ENCODE data around the gene CHMP4B. TPM values are rescaled to one million over a fixed set of nuclear protein-coding genes. Genes with fewer than 3 reads are reported as not detected.

CHMP4B gene
- total and polyA plus RNA-seq, 2 experiments from 2014 or later = 5.5 to 48.2 TPM

DNA sequence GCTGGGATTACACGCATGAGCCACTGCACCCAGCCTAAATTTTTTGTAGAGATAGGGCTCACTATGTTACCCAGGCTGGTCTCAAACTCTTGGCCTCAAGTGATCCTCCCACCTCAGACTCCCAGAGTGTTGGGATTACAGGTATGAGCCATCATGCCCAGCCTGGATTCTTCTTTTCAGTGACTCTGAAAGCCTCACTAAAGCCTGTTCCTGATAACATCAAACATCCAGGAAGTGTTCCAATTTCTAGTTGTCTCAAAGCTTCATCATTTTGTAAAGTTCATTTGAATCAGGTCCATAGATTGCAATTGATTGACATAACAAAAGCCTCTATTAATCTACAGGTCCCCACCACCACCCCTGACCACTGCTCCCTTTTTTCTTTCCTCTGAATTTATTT is 29.2 kb upstream of the CHMP4B start:
- no peaks in the 10 kb centered on the region for H3K9me2 ChIP-seq (ENCODE audit: insufficient read depth)
- H3K4me2 ChIP-seq (ENCODE audit: unreplicated experiment) = no peak overlapping the region
- H3K4me3 ChIP-seq = no peak overlapping the region
- in situ Hi-C loops (cut with MboI) = no loop called here
- H2AFZ ChIP-seq = no peak overlapping the region
- no peak overlapping the region for H3K27ac ChIP-seq
- H3K27me3 ChIP-seq (replicated peaks; ENCODE audit: insufficient read depth) = no peaks in the 10 kb centered on the region
- H4K20me1 ChIP-seq (ENCODE audit: insufficient read depth) = no peaks in the 10 kb centered on the region
- no peak for TF ChIP-seq EZH2 (IDR thresholded peaks at IDR 0.05; ENCODE audit: insufficient read depth, poor library complexity, severe bottlenecking)
- no peak for TF ChIP-seq EZH2phosphoT487 (IDR thresholded peaks at IDR 0.05; ENCODE audit: insufficient read depth, low read depth)
- no peak for DNase-seq
- H3K9ac ChIP-seq = no peak overlapping the region
- no peaks in the 10 kb centered on the region for H3K9me3 ChIP-seq (ENCODE audit: low read depth)
- WGBS, 2 experiments (ENCODE audit: low coverage in 1 of 2, low lambda C conversion rate in 2 of 2, missing lambda C conversion rate in 2 of 2) = 71 to 75% methylated on average over 1 of the region's 1 CpG
- H3K36me3 ChIP-seq (ENCODE audit: low read depth) = no peaks in the 10 kb centered on the region
- no peaks in the 10 kb centered on the region for H3K4me1 ChIP-seq (ENCODE audit: insufficient read depth)
- no peaks in the 10 kb centered on the region for H3K79me2 ChIP-seq (ENCODE audit: insufficient read depth)
- H3F3A ChIP-seq (ENCODE audit: insufficient read depth) = no peaks in the 10 kb centered on the region

GRCh38 chr20:33783256-33783655 is 27.9 kb upstream of the CHMP4B start:
- H3K79me2 ChIP-seq (ENCODE audit: insufficient read depth) = no peaks in the 10 kb centered on the region
- no peak overlapping the region for H2AFZ ChIP-seq
- H3K4me3 ChIP-seq = no peak overlapping the region
- no peak for TF ChIP-seq EZH2 (IDR thresholded peaks at IDR 0.05; ENCODE audit: insufficient read depth, poor library complexity, severe bottlenecking)
- no peak for TF ChIP-seq EZH2phosphoT487 (IDR thresholded peaks at IDR 0.05; ENCODE audit: insufficient read depth, low read depth)
- no peaks in the 10 kb centered on the region for H3K36me3 ChIP-seq (ENCODE audit: low read depth)
- H3K4me1 ChIP-seq (ENCODE audit: insufficient read depth) = no peaks in the 10 kb centered on the region
- no peaks in the 10 kb centered on the region for H3K27me3 ChIP-seq (replicated peaks; ENCODE audit: insufficient read depth)
- DNase-seq = no peak
- H3K9me3 ChIP-seq (ENCODE audit: low read depth) = no peaks in the 10 kb centered on the region
- H4K20me1 ChIP-seq (ENCODE audit: insufficient read depth) = no peaks in the 10 kb centered on the region
- no peak overlapping the region for H3K9ac ChIP-seq
- no peak overlapping the region for H3K4me2 ChIP-seq (ENCODE audit: unreplicated experiment)
- H3K9me2 ChIP-seq (ENCODE audit: insufficient read depth) = no peaks in the 10 kb centered on the region
- WGBS, 2 experiments (ENCODE audit: low coverage in 1 of 2, low lambda C conversion rate in 2 of 2, missing lambda C conversion rate in 2 of 2) = 64 to 71% methylated on average over 4 to 5 of the region's 5 CpGs
- H3K27ac ChIP-seq = no peak overlapping the region
- in situ Hi-C loops (cut with MboI) = no loop called here
- H3F3A ChIP-seq (ENCODE audit: insufficient read depth) = no peaks in the 10 kb centered on the region

GRCh38 chr20:33783818-33784217 is 27.3 kb upstream of the CHMP4B start:
- DNase-seq = no peak
- WGBS, 2 experiments (ENCODE audit: low coverage in 1 of 2, low lambda C conversion rate in 2 of 2, missing lambda C conversion rate in 2 of 2) = 93% methylated on average over 5 of the region's 5 CpGs; no CpG with 5 or more reads in 1 of the 2 experiments
- in situ Hi-C loops (cut with MboI) = no loop called here

GRCh38 chr20:33784225-33784624 is 26.9 kb upstream of the CHMP4B start:
- H3K4me1 ChIP-seq (ENCODE audit: insufficient read depth) = peaks cover 3% of the 10 kb centered on the region
- H3K9me3 ChIP-seq (ENCODE audit: low read depth) = no peaks in the 10 kb centered on the region
- H3K9me2 ChIP-seq (ENCODE audit: insufficient read depth) = no peaks in the 10 kb centered on the region
- WGBS, 2 experiments (ENCODE audit: low coverage in 1 of 2, low lambda C conversion rate in 2 of 2, missing lambda C conversion rate in 2 of 2) = 95 to 100% methylated on average over 1 to 2 of the region's 2 CpGs
- no peak overlapping the region for H2AFZ ChIP-seq
- no peak overlapping the region for H3K4me3 ChIP-seq
- in situ Hi-C loops (cut with MboI) = no loop called here
- TF ChIP-seq EZH2phosphoT487 (IDR thresholded peaks at IDR 0.05; ENCODE audit: insufficient read depth, low read depth) (no peak), EZH2 (IDR thresholded peaks at IDR 0.05; ENCODE audit: insufficient read depth, poor library complexity, severe bottlenecking) (no peak)
- no peak overlapping the region for H3K4me2 ChIP-seq (ENCODE audit: unreplicated experiment)
- H3F3A ChIP-seq (ENCODE audit: insufficient read depth) = no peaks in the 10 kb centered on the region
- no peak overlapping the region for H3K9ac ChIP-seq
- H3K36me3 ChIP-seq (ENCODE audit: low read depth) = no peaks in the 10 kb centered on the region
- H3K27ac ChIP-seq = no peak overlapping the region
- no peak for DNase-seq
- H3K27me3 ChIP-seq (replicated peaks; ENCODE audit: insufficient read depth) = no peaks in the 10 kb centered on the region
- no peaks in the 10 kb centered on the region for H4K20me1 ChIP-seq (ENCODE audit: insufficient read depth)
- H3K79me2 ChIP-seq (ENCODE audit: insufficient read depth) = no peaks in the 10 kb centered on the region

More at GRCh38 chr20:33783818-33784217, 27.3 kb upstream of the CHMP4B start:
- no peak overlapping the region for H3K27ac ChIP-seq
- no peaks in the 10 kb centered on the region for H3K9me3 ChIP-seq (ENCODE audit: low read depth)
- H3K4me2 ChIP-seq (ENCODE audit: unreplicated experiment) = no peak overlapping the region
- no peaks in the 10 kb centered on the region for H3F3A ChIP-seq (ENCODE audit: insufficient read depth)
- no peak overlapping the region for H2AFZ ChIP-seq
- no peaks in the 10 kb centered on the region for H3K27me3 ChIP-seq (replicated peaks; ENCODE audit: insufficient read depth)
- H4K20me1 ChIP-seq (ENCODE audit: insufficient read depth) = no peaks in the 10 kb centered on the region
- no peak overlapping the region for H3K4me3 ChIP-seq
- no peaks in the 10 kb centered on the region for H3K9me2 ChIP-seq (ENCODE audit: insufficient read depth)
- no peaks in the 10 kb centered on the region for H3K79me2 ChIP-seq (ENCODE audit: insufficient read depth)
- no peaks in the 10 kb centered on the region for H3K4me1 ChIP-seq (ENCODE audit: insufficient read depth)
- H3K36me3 ChIP-seq (ENCODE audit: low read depth) = no peaks in the 10 kb centered on the region
- H3K9ac ChIP-seq = no peak overlapping the region
- no peak for TF ChIP-seq EZH2phosphoT487 (IDR thresholded peaks at IDR 0.05; ENCODE audit: insufficient read depth, low read depth)
- TF ChIP-seq EZH2 (IDR thresholded peaks at IDR 0.05; ENCODE audit: insufficient read depth, poor library complexity, severe bottlenecking) = no peak

DNA sequence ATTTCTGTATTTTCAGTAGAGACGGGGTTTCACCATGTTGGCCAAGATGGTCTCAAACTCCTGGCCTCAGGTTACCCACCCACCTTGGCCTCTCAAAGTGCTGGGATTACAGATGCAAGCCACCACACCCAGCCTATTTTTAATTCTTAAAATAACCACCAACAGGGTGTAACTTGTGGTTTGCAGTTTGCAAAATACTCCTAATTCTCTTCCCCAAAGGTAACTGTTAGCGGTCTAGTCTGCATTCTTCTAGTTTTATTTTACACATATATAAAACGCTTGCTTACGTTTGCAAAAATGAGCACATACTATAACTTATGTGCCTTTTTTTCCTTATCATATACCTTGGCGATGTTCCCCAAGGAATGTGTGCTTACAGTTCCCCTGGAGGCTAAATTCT is 25.6 kb upstream of the CHMP4B start:
- no peak overlapping the region for H3K9ac ChIP-seq
- no peak overlapping the region for H3K4me2 ChIP-seq (ENCODE audit: unreplicated experiment)
- H3F3A ChIP-seq (ENCODE audit: insufficient read depth) = no peaks in the 10 kb centered on the region
- 96 to 98% methylated on average over 5 of the region's 5 CpGs for WGBS, 2 experiments (ENCODE audit: low coverage in 1 of 2, low lambda C conversion rate in 2 of 2, missing lambda C conversion rate in 2 of 2)
- no peak overlapping the region for H2AFZ ChIP-seq
- H3K36me3 ChIP-seq (ENCODE audit: low read depth) = no peaks in the 10 kb centered on the region
- no peak overlapping the region for H3K27ac ChIP-seq
- H3K4me3 ChIP-seq = no peak overlapping the region
- H3K4me1 ChIP-seq (ENCODE audit: insufficient read depth) = peaks cover 10% of the 10 kb centered on the region
- H4K20me1 ChIP-seq (ENCODE audit: insufficient read depth) = no peaks in the 10 kb centered on the region
- TF ChIP-seq EZH2phosphoT487 (IDR thresholded peaks at IDR 0.05; ENCODE audit: insufficient read depth, low read depth) (no peak), EZH2 (IDR thresholded peaks at IDR 0.05; ENCODE audit: insufficient read depth, poor library complexity, severe bottlenecking) (no peak)
- H3K9me3 ChIP-seq (ENCODE audit: low read depth) = no peaks in the 10 kb centered on the region
- in situ Hi-C loops (cut with MboI) = no loop called here
- H3K79me2 ChIP-seq (ENCODE audit: insufficient read depth) = no peaks in the 10 kb centered on the region
- DNase-seq = no peak
- H3K9me2 ChIP-seq (ENCODE audit: insufficient read depth) = no peaks in the 10 kb centered on the region
- H3K27me3 ChIP-seq (replicated peaks; ENCODE audit: insufficient read depth) = no peaks in the 10 kb centered on the region
